K562 (cell line): ENCODE data around the gene P2RX5. TPM values are rescaled to one million over a fixed set of nuclear protein-coding genes. Genes with fewer than 3 reads are reported as not detected.

ENCODE experiments used
- ATAC-seq: fragments of 200-7000 bp; cut with Tn5 transposase; 3 replicates; pipeline ENCODE4 v1.9.1; 2020; ENCODE audit warnings: moderate library complexity
- BruUV-seq: library from RNA; stranded (reverse); fragments of 400-500 nt; replicated peaks from 2 replicates; lab custom pipeline; 2021; lab: Mats Ljungman, UMichigan
- CTCF ChIA-PET: fragments of 300-600 bp; formaldehyde crosslinking; extraction: SDS; loops from one replicate; lab custom pipeline; 2021; ENCODE audit warnings: low intra/inter-chr PET ratio; lab: Yijun Ruan, JAX
- POLR2A ChIA-PET: fragments of 300-600, 350-650 bp; sonication (Branson Sonifier 250); formaldehyde crosslinking; extraction: SDS; loops from one replicate; lab custom pipeline; 2021; ENCODE audit warnings: antibody characterized with exemption, inconsistent platforms; lab: Yijun Ruan, JAX
- DNase-seq, 4 experiments: peaks; one replicate each; pipeline versions ENCODE4 v3.0.0 to v3.0.0-alpha.2; 2011 to 2018; ENCODE audit warnings: low spot score in 3 of 4, mixed read lengths in 3 of 4; ENCODE audit errors: extremely low read depth in 1 of 4
- FAIRE-seq: peaks from 2 replicates; lab custom pipeline; 2011; peaks lifted over from hg19 to GRCh38; lab: Jason Lieb, UNC
- H2AFZ ChIP-seq: 2 replicates; pipeline ENCODE4 v1.6.0; 2011; ENCODE audit warnings: low read depth, low read length, control low read depth, inconsistent platforms
- H3K27ac ChIP-seq: fragments of 200-600 bp; 3 replicates; pipeline ENCODE4 v1.8.0; 2011; ENCODE audit warnings: low read depth, mild to moderate bottlenecking, control low read depth, inconsistent platforms, low read length, moderate library complexity, mixed read lengths; ENCODE audit errors: extremely low read depth
- H3K27me3 ChIP-seq, 2 experiments: fragments of 300-600 bp in 1 of 2; 2 replicates in 1 of 2; 3 replicates in 1 of 2; pipeline versions ENCODE4 v1.6.0 to v1.8.0; 2011; ENCODE audit warnings: inconsistent platforms in 2 of 2, low read length in 2 of 2, mild to moderate bottlenecking in 1 of 2, mixed read lengths in 1 of 2, moderate library complexity in 1 of 2; ENCODE audit not compliant: control insufficient read depth in 2 of 2, insufficient read depth in 2 of 2
- H3K36me3 ChIP-seq: fragments of 300-600 bp; 3 replicates; pipeline ENCODE4 v1.8.0; 2011; ENCODE audit warnings: mild to moderate bottlenecking, low read length, inconsistent platforms; ENCODE audit not compliant: control insufficient read depth, insufficient read depth
- H3K4me1 ChIP-seq, 2 experiments: fragments of 200-600 bp in 1 of 2; replicated peaks in 1 of 2; 2 replicates in 1 of 2; 3 replicates in 1 of 2; pipeline versions ENCODE4 v1.5.1 to v1.8.0; 2011; ENCODE audit warnings: inconsistent platforms in 2 of 2, low read length in 2 of 2, mild to moderate bottlenecking in 1 of 2, mixed read lengths in 1 of 2, moderate library complexity in 1 of 2; ENCODE audit not compliant: control insufficient read depth in 2 of 2, insufficient read depth in 2 of 2
- H3K4me2 ChIP-seq: 2 replicates; pipeline ENCODE4 v1.6.1; 2011; ENCODE audit warnings: low read length, control low read depth, inconsistent platforms, mixed read lengths; ENCODE audit not compliant: insufficient read depth
- H3K4me3 ChIP-seq: fragments of 200-600 bp; sonication (generic), shearing (Covaris generic); 2 replicates; pipeline ENCODE4 v1.5.1; 2016; ENCODE audit warnings: control low read depth, inconsistent platforms
- H3K79me2 ChIP-seq: fragments of 200-600 bp; 3 replicates; pipeline ENCODE4 v1.8.0; 2011; ENCODE audit warnings: low read length, inconsistent platforms; ENCODE audit not compliant: control insufficient read depth, insufficient read depth
- H3K9ac ChIP-seq, 2 experiments: 2 replicates each; pipeline versions ENCODE4 v1.6.0 to v1.6.1; 2011; ENCODE audit warnings: low read depth in 2 of 2, low read length in 2 of 2, control low read depth in 1 of 2, inconsistent platforms in 1 of 2, mild to moderate bottlenecking in 1 of 2, mixed read lengths in 1 of 2; ENCODE audit not compliant: insufficient read depth in 1 of 2
- H3K9me1 ChIP-seq: one replicate; pipeline ENCODE4 v1.6.0; 2011; ENCODE audit warnings: inconsistent platforms, mild to moderate bottlenecking, low read length, moderate library complexity; ENCODE audit not compliant: control insufficient read depth, insufficient read depth
- H3K9me3 ChIP-seq: replicated peaks from 2 replicates; pipeline ENCODE4 v1.5.1; 2011; ENCODE audit warnings: low read depth, low read length, inconsistent platforms; ENCODE audit not compliant: control insufficient read depth, insufficient read depth
- H4K20me1 ChIP-seq: replicated peaks from 2 replicates; pipeline ENCODE4 v1.6.1; 2011; ENCODE audit warnings: low read length, inconsistent platforms, mixed read lengths; ENCODE audit not compliant: control insufficient read depth, insufficient read depth
- CBX3 ChIP-seq, 2 experiments: IDR thresholded peaks; 1 replicate in 1 of 2; 2 replicates in 1 of 2; pipeline ENCODE4 v1.6.1; 2012; ENCODE audit warnings: inconsistent platforms in 2 of 2, low read length in 2 of 2, borderline replicate concordance in 1 of 2, control low read depth in 1 of 2
- FOXJ3 ChIP-seq: sonication (generic); formaldehyde crosslinking; IDR thresholded peaks from 2 replicates; pipeline ENCODE4 v1.4.0; 2020; ENCODE audit warnings: mild to moderate bottlenecking, missing genetic modification reagents
- NCOR1 ChIP-seq: fragments of 450-650 bp; IDR thresholded peaks from 2 replicates; pipeline ENCODE4 v1.6.1; 2016; ENCODE audit warnings: mild to moderate bottlenecking, moderate library complexity
- RB1 ChIP-seq: fragments of 450-650 bp; IDR thresholded peaks from 2 replicates; pipeline ENCODE4 v1.6.1; 2017; ENCODE audit warnings: low read depth, mild to moderate bottlenecking
- SMARCB1 ChIP-seq: IDR thresholded peaks from 2 replicates; pipeline ENCODE4 v1.6.1; 2011; ENCODE audit warnings: improper control_type of control experiment, low read depth; ENCODE audit not compliant: insufficient read length
- TEAD4 ChIP-seq, 2 experiments: sonication (generic) in 1 of 2; formaldehyde crosslinking in 1 of 2; IDR thresholded peaks; 2 replicates each; pipeline versions ENCODE4 v1.6.1 to v1.8.0; 2012 to 2022; ENCODE audit warnings: borderline replicate concordance in 1 of 2, inconsistent platforms in 1 of 2, low read length in 1 of 2, mild to moderate bottlenecking in 1 of 2, missing genetic modification reagents in 1 of 2
- ZFPM2 ChIP-seq: fragments of 250-450 bp; sonication (Bioruptor Pico); IDR thresholded peaks from 2 replicates; pipeline ENCODE4 v1.5.1; 2022; ENCODE audit warnings: mild to moderate bottlenecking
- ZNF311 ChIP-seq: fragments of 250-450 bp; sonication (Bioruptor Pico); IDR thresholded peaks from 2 replicates; pipeline ENCODE4 v1.4.0; 2020; ENCODE audit warnings: mild to moderate bottlenecking, moderate library complexity
- WGBS: fragments of 100-300 bp; shearing (Covaris generic); methylation state at CpG from one replicate; pipeline ENCODE4 v1.1.6; 2016; ENCODE audit warnings: low coverage, mixed read lengths; ENCODE audit not compliant: insufficient coverage; ENCODE audit errors: missing lambda C conversion rate; 5-methylcytosine and 5-hydroxymethylcytosine counted together
- in situ Hi-C: fragments of 300-500 bp; cut with MboI; formaldehyde crosslinking; loops from 4 replicates; pipeline ENCODE4 v1.15.0; 2018; ENCODE audit warnings: inconsistent platforms, mixed read lengths
- intact Hi-C: fragments of 100-400 bp; cut with micrococcal nuclease; formaldehyde crosslinking; loops from 2 replicates; pipeline ENCODE4 v1.14.2; 2022
- polyA plus RNA-seq, 8 experiments: library from polyadenylated mRNA; depleted of rRNA in 4 of 8; stranded (reverse) in 5 of 8; unstranded in 3 of 8; fragments of >200 nt; fragmentation: Nextera tagmentation in 2 of 8; fragmentation: Illumina TruSeq in 1 of 8; extraction: Ambion mirVana in 2 of 8; extraction: Trizol in 1 of 8; gene quantifications; 2 replicates each; pipeline versions ENCODE4 v1.2.1 to v1.2.3, GENCODE V29; 2011 to 2014; ENCODE audit warnings: inconsistent platforms in 1 of 8, missing spikeins in 1 of 8
- total RNA-seq, 7 experiments: library from RNA; depleted of rRNA in 6 of 7; stranded (reverse); fragments of >200 nt in 6 of 7; fragmentation: Illumina TruSeq in 2 of 7; extraction: Trizol in 2 of 7; gene quantifications; 2 replicates each; pipeline versions ENCODE4 v1.2.1 to v1.2.3, GENCODE V29; 2011 to 2021; ENCODE audit warnings: low replicate concordance in 1 of 7

Gene P2RX5
- total and polyA plus RNA-seq, 9 of the 15 experiments (the other 6 are each of a cell fraction or from before 2014, with no cell fraction given) = 0.31 to 4.0 (median 1.3) TPM

GRCh38 chr17:3663102-3664011 lies 32.6 kb downstream of the P2RX5 start:
- no TSS peak for BruUV-seq
- Histone ChIP-seq H3K27me3 (no peaks in the 10 kb centered on the region), H3K9me3 (no peaks in the 10 kb centered on the region), H3K9me1 (peaks cover 6% of the 10 kb centered on the region), H4K20me1 (0 out of 2 replicates have a peak, but pooled peaks cover 16% of the 10 kb centered on the region), H3K79me2 (0 out of 3 replicates have a peak, but pooled peaks cover 2% of the 10 kb centered on the region), H3K9ac (peak overlapping the region in 1 of 2 experiments; percentile 5; a peak in 1 of 4 replicates), H3K4me1 (peaks cover 6 to 54% of the 10 kb centered on the region in 2 experiments; a peak in 4 of 5 replicates), H3K4me3 (no peak overlapping the region), H3K36me3 (no peaks in the 10 kb centered on the region), H3K27ac (no peak overlapping the region), H3K4me2 (no peak overlapping the region), H2AFZ (no peak overlapping the region)
- CTCF ChIA-PET = no interaction called here
- no peak for ATAC-seq
- POLR2A ChIA-PET = no interaction called here
- FAIRE-seq = no peak
- TF ChIP-seq FOXJ3 (CRISPR knock-in tag) = no peak
- TF ChIP-seq ZNF311 (CRISPR knock-in tag) = no peak
- no peak for TF ChIP-seq CBX3 (IDR thresholded peaks at IDR 0.05; ENCODE audit: borderline replicate concordance in 1 of 2, low read length in 2 of 2)
- TF ChIP-seq SMARCB1 = no peak
- no peak for TF ChIP-seq TEAD4 (IDR thresholded peaks at IDR 0.05; ENCODE audit: low read length)
- no peak for TF ChIP-seq TEAD4 (CRISPR knock-in tag; IDR thresholded peaks at IDR 0.05; ENCODE audit: borderline replicate concordance)
- no peak for TF ChIP-seq NCOR1
- no peak for TF ChIP-seq RB1
- TF ChIP-seq ZFPM2 (CRISPR knock-in tag) = no peak
- intact Hi-C loops = no loop called here
- 79% methylated on average over 15 of the region's 33 CpGs for WGBS
- no peak for DNase-seq
- in situ Hi-C loops = no loop called here
